Activated T-cell treated with anti-CD3 and anti-CD28 coated beads, Interleukin-2, amount 50 U/mL, for 72 hours (primary cell): ENCODE measurements around the gene TYW5. TPM values are rescaled to one million over a fixed set of nuclear protein-coding genes. Genes with fewer than 3 reads are reported as not detected.

Experiments used
- ATAC-seq, 2 donors: fragments of 150-1000 bp; cut with Tn5 transposase; replicated peaks in 1 of 2; 2 replicates each; pipeline ENCODE4 v1.10.0; 2021; ENCODE audit warnings: moderate library complexity in 2 of 2, mild to moderate bottlenecking in 1 of 2
- DNase-seq, 2 donors: peaks; one replicate each; pipeline ENCODE4 v3.0.0; 2021 to 2022; ENCODE audit warnings: mixed read lengths in 1 of 2
- H3K27ac Mint-ChIP-seq: one replicate; pipeline ENCODE4 v1.8.0; 2022; ENCODE audit warnings: mild to moderate bottlenecking, moderate library complexity, mixed read lengths
- H3K27me3 Mint-ChIP-seq: one replicate; pipeline ENCODE4 v1.8.0; 2022; ENCODE audit warnings: low read depth, mixed read lengths
- H3K36me3 Mint-ChIP-seq, 2 donors: one replicate each; pipeline ENCODE4 v1.8.0; 2022; ENCODE audit warnings: mixed read lengths in 2 of 2, mild to moderate bottlenecking in 1 of 2; ENCODE audit not compliant: insufficient read depth in 2 of 2
- H3K4me1 Mint-ChIP-seq: one replicate; pipeline ENCODE4 v1.8.0; 2022; ENCODE audit warnings: low read depth, mixed read lengths
- H3K4me3 Mint-ChIP-seq, 2 donors: one replicate each; pipeline ENCODE4 v1.8.0; 2022; ENCODE audit warnings: mild to moderate bottlenecking in 2 of 2, mixed read lengths in 2 of 2, moderate library complexity in 2 of 2
- H3K9me3 Mint-ChIP-seq, 2 donors: one replicate each; pipeline ENCODE4 v1.8.0; 2022; ENCODE audit warnings: mixed read lengths in 2 of 2
- total RNA-seq, 2 donors: library from RNA; stranded (reverse); gene quantifications; one replicate each; pipeline ENCODE4 v1.2.3, GENCODE V29; 2022

TYW5 gene
- total RNA-seq, 2 donors from 2014 or later = 13.3 to 14.7 TPM

- Mint-ChIP-seq H3K27me3 (no peaks in the 10 kb centered on the region), H3K4me1 (peaks cover 11% of the 10 kb centered on the region), H3K4me3 (no peak overlapping the region), H3K27ac (no peak overlapping the region), H3K9me3 (no peaks in the 10 kb centered on the region), H3K36me3 (no peaks in the 10 kb centered on the region)
- DNase-seq (no peak), ATAC-seq (no peak)
Measured at GRCh38 chr2:199984755-199985154, 29.5 kb upstream of the TYW5 start.

- no peak for ATAC-seq
Measured at GRCh38 chr2:199984159-199984558, 28.9 kb upstream of the TYW5 start.

GRCh38 chr2:199983534-199983933, 28.2 kb upstream of the TYW5 start:
- Mint-ChIP-seq H3K4me3 (no peak overlapping the region), H3K27me3 (no peaks in the 10 kb centered on the region), H3K27ac (no peak overlapping the region), H3K36me3 (no peaks in the 10 kb centered on the region), H3K4me1 (peaks cover 20% of the 10 kb centered on the region), H3K9me3 (no peaks in the 10 kb centered on the region)
- ATAC-seq (no peak), DNase-seq (no peak)

More at GRCh38 chr2:199984159-199984558, 28.9 kb upstream of the TYW5 start:
- no peak overlapping the region for H3K4me3 Mint-ChIP-seq
- peaks cover 14% of the 10 kb centered on the region for H3K4me1 Mint-ChIP-seq
- no peaks in the 10 kb centered on the region for H3K36me3 Mint-ChIP-seq
- no peaks in the 10 kb centered on the region for H3K27me3 Mint-ChIP-seq
- no peak overlapping the region for H3K27ac Mint-ChIP-seq
- no peaks in the 10 kb centered on the region for H3K9me3 Mint-ChIP-seq
- DNase-seq = no peak

GRCh38 chr2:199982126-199982843, 27.0 kb upstream of the TYW5 start:
- Mint-ChIP-seq H3K27me3 (no peaks in the 10 kb centered on the region), H3K36me3 (peaks cover 0 to 3% of the 10 kb centered on the region in 2 donors), H3K9me3 (no peaks in the 10 kb centered on the region), H3K4me1 (peaks cover 32% of the 10 kb centered on the region), H3K27ac (no peak overlapping the region), H3K4me3 (no peak overlapping the region)
- no peak for ATAC-seq
- no peak for DNase-seq

GRCh38 chr2:199979832-199980628, 24.7 kb upstream of the TYW5 start:
- Mint-ChIP-seq H3K27ac (peak overlapping the region; percentile 72), H3K4me1 (peaks cover 32% of the 10 kb centered on the region), H3K36me3 (peaks cover 5 to 6% of the 10 kb centered on the region in 2 donors), H3K4me3 (peak overlapping the region; percentile 27 to 79), H3K27me3 (no peaks in the 10 kb centered on the region), H3K9me3 (peaks cover 0 to 3% of the 10 kb centered on the region in 2 donors)
- ATAC-seq = no peak
- peak; percentile 84 to 88 for DNase-seq

DNA sequence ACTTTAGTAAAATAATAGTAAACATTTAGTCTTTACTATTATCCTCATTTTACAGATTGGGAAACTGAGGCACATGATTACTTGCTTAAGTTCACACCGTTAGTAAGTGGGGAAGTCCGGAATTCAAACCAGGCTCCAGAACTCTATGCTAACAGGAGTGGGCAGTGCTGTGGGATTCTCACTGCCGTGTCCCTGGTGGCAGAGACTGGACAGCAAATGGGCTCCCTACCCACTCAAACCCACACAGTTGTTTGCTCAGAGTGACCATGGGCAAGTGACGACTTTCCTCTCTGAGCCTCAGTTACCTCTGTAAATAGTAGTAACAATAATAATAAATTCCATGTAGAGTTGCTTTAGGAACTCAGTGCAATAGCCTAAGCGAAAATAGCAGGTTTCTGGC, 24.1 kb upstream of the TYW5 start:
- Mint-ChIP-seq H3K9me3 (peaks cover 0 to 3% of the 10 kb centered on the region in 2 donors), H3K4me1 (peaks cover 34% of the 10 kb centered on the region), H3K4me3 (peak overlapping the region in 1 of 2 donors; percentile 79), H3K36me3 (peaks cover 5 to 6% of the 10 kb centered on the region in 2 donors), H3K27ac (peak overlapping the region; percentile 72), H3K27me3 (no peaks in the 10 kb centered on the region)
- DNase-seq = no peak
- no peak for ATAC-seq

GRCh38 chr2:199977984-199978415, 22.7 kb upstream of the TYW5 start:
- peaks cover 0 to 3% of the 10 kb centered on the region in 2 donors for H3K9me3 Mint-ChIP-seq
- H3K27me3 Mint-ChIP-seq = no peaks in the 10 kb centered on the region

GRCh38 chr2:199975273-199975895, 20.1 kb upstream of the TYW5 start:
- H3K9me3 Mint-ChIP-seq = peaks cover 0 to 3% of the 10 kb centered on the region in 2 donors
- H3K27ac Mint-ChIP-seq = peak overlapping the region; percentile 71
- H3K27me3 Mint-ChIP-seq = no peaks in the 10 kb centered on the region
- ATAC-seq = no peak
- H3K4me1 Mint-ChIP-seq = peaks cover 34% of the 10 kb centered on the region
- DNase-seq = no peak
- no peak overlapping the region for H3K4me3 Mint-ChIP-seq
- H3K36me3 Mint-ChIP-seq = peaks cover 5 to 6% of the 10 kb centered on the region in 2 donors

More at GRCh38 chr2:199977984-199978415, 22.7 kb upstream of the TYW5 start:
- Mint-ChIP-seq H3K4me1 (peaks cover 34% of the 10 kb centered on the region), H3K4me3 (peak overlapping the region; percentile 72 to 77), H3K27ac (peak overlapping the region; percentile 88), H3K36me3 (peaks cover 5 to 6% of the 10 kb centered on the region in 2 donors)
- DNase-seq (peak; percentile 73 to 76), ATAC-seq (peak; percentile 94 to 96)

GRCh38 chr2:199973703-199974102, 18.4 kb upstream of the TYW5 start:
- H3K4me3 Mint-ChIP-seq = no peak overlapping the region
- H3K9me3 Mint-ChIP-seq = peaks cover 0 to 3% of the 10 kb centered on the region in 2 donors
- H3K27me3 Mint-ChIP-seq = no peaks in the 10 kb centered on the region
- peaks cover 5 to 6% of the 10 kb centered on the region in 2 donors for H3K36me3 Mint-ChIP-seq
- H3K4me1 Mint-ChIP-seq = peaks cover 23% of the 10 kb centered on the region
- peak overlapping the region; percentile 31 for H3K27ac Mint-ChIP-seq
- DNase-seq (no peak), ATAC-seq (no peak)

DNA sequence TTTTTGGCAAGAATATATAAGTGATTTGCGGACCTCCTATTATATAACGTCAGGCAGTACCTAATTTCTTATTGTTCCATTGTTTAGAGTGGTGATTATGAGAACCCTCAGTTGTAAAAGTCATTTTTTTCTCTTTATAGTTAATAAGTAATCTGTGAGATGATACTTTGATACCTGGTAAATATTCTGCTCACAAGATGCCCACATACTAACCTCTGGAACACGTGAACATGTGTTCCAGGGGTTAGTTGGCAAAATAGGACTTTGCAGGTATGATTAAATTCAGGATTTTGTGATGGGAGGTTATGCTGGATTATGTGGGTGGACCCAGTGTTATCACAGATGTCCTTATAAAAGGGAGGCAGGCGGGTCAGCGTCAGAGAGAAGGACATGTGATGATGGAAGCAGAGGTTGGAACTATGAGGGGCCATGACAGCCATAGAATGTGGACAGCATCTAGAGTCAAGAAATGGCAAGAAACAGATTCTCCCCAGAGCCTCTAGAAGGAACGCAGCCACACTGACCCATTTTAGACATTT, 16.9 kb upstream of the TYW5 start:
- no peak overlapping the region for H3K4me3 Mint-ChIP-seq
- DNase-seq = no peak
- H3K36me3 Mint-ChIP-seq = peaks cover 4 to 5% of the 10 kb centered on the region in 2 donors
- H3K4me1 Mint-ChIP-seq = peaks cover 8% of the 10 kb centered on the region
- H3K27me3 Mint-ChIP-seq = no peaks in the 10 kb centered on the region
- no peak for ATAC-seq
- no peak overlapping the region for H3K27ac Mint-ChIP-seq
- peaks cover 0 to 3% of the 10 kb centered on the region in 2 donors for H3K9me3 Mint-ChIP-seq

DNA sequence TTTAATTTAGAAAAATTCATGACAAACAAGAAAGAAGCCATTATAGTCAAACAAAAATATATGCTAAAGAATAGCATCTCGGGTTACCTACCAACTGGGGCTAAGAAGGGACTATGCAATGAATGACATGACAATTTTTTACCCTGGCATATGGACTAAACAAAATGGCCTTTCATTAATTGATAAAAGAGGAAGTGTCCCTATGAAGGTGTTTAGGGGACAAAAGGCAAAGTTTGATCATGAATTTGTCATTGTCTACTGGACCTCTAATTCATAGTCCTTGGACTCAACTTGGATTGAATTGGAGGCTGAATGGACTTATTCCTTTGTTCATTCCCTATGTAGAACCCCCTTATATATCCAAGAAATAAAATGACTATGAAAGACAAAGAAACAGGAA, 12.8 kb upstream of the TYW5 start:
- DNase-seq (no peak), ATAC-seq (no peak)
- no peaks in the 10 kb centered on the region for H3K9me3 Mint-ChIP-seq
- no peaks in the 10 kb centered on the region for H3K4me1 Mint-ChIP-seq
- no peak overlapping the region for H3K4me3 Mint-ChIP-seq
- peaks cover 2 to 7% of the 10 kb centered on the region in 2 donors for H3K36me3 Mint-ChIP-seq
- H3K27ac Mint-ChIP-seq = no peak overlapping the region
- no peaks in the 10 kb centered on the region for H3K27me3 Mint-ChIP-seq

DNA sequence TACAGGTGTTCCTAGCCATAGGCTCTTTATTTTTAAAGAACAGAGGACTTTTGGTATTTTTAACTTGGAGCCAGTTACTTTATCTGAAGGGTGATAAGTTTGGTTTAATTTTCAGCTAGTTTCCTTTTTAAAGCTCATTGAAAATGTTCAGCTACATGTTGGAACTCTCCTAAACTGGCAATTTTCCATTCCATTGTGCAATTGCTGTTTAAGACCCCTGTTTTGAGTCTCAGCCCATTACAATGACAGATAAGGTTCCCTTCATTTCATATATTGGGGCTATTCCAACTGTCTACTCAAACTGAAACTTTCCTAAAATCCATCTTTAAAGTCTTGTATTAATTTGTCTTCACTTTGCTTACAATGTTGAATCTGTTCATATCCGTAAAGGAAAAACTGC, 11.7 kb upstream of the TYW5 start:
- Mint-ChIP-seq H3K4me3 (no peak overlapping the region), H3K27me3 (no peaks in the 10 kb centered on the region), H3K9me3 (no peaks in the 10 kb centered on the region), H3K27ac (no peak overlapping the region), H3K4me1 (peaks cover 7% of the 10 kb centered on the region), H3K36me3 (peaks cover 6 to 13% of the 10 kb centered on the region in 2 donors)
- ATAC-seq = no peak
- no peak for DNase-seq

DNA sequence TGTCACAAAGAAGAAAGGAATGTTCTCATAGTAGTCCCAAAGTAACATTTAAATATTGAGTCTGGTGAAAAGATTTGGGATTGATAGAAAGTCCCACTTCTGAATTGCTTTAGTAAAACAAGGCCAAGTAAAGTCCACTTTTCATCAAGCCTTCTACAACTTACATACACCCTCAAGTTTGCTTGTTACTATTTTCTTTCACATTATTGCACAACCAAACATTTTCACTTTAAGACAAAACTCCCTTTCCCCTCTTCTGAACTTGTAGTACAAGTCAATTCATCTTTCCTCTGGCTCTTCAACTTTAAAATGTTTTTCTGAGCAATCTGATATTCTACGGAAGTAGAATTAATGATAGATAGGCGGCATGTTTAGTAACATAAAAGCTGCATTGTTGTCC, 11.1 kb upstream of the TYW5 start:
- peaks cover 7% of the 10 kb centered on the region for H3K4me1 Mint-ChIP-seq
- H3K4me3 Mint-ChIP-seq = no peak overlapping the region
- ATAC-seq = no peak
- no peaks in the 10 kb centered on the region for H3K27me3 Mint-ChIP-seq
- no peaks in the 10 kb centered on the region for H3K9me3 Mint-ChIP-seq
- H3K27ac Mint-ChIP-seq = peak overlapping the region; percentile 73
- peaks cover 8 to 13% of the 10 kb centered on the region in 2 donors for H3K36me3 Mint-ChIP-seq
- DNase-seq = no peak
